SK-N-SH treated with all-trans-retinoic acid at 6 μM for 48 hours (cell line): ENCODE measurements around the gene PAPSS1.
A peak's percentile ranks its signal among the peaks of the same experiment; 100 is the strongest.

Experiments used
- ATAC-seq: fragments of 200-7000 bp; cut with Tn5 transposase; 3 replicates; pipeline ENCODE4 v1.9.1; 2020; ENCODE audit warnings: mild to moderate bottlenecking, moderate library complexity
- ARNTL ChIP-seq: fragments of 450-650 bp; formaldehyde crosslinking; IDR thresholded peaks from 2 replicates; pipeline ENCODE4 v1.5.0; 2020; ENCODE audit warnings: low read depth, mild to moderate bottlenecking, moderate library complexity, borderline replicate concordance
- BACH2 ChIP-seq: fragments of 250-450 bp; sonication (Bioruptor Pico); IDR thresholded peaks from 2 replicates; pipeline ENCODE4 v1.9.0; 2021; ENCODE audit warnings: mild to moderate bottlenecking, borderline replicate concordance
- CSDC2 ChIP-seq: fragments of 250-450 bp; sonication (Bioruptor Pico); IDR thresholded peaks from 2 replicates; pipeline ENCODE4 v1.5.0; 2020; ENCODE audit warnings: mild to moderate bottlenecking, moderate library complexity
- ESRRG ChIP-seq: fragments of 250-450 bp; sonication (Bioruptor Pico); IDR thresholded peaks from 2 replicates; pipeline ENCODE4 v1.6.1; 2021; ENCODE audit warnings: mild to moderate bottlenecking
- GLIS3 ChIP-seq: fragments of 250-450 bp; sonication (Bioruptor Pico); IDR thresholded peaks from 2 replicates; pipeline ENCODE4 v1.5.0; 2020; ENCODE audit warnings: mild to moderate bottlenecking, moderate library complexity
- RARB ChIP-seq: fragments of 250-450 bp; sonication (Bioruptor Pico); IDR thresholded peaks from 2 replicates; pipeline ENCODE4 v1.8.0; 2021; ENCODE audit warnings: mild to moderate bottlenecking, moderate library complexity
- SNAI2 ChIP-seq: fragments of 250-450 bp; sonication (Bioruptor Pico); IDR thresholded peaks from 2 replicates; pipeline ENCODE4 v1.5.0; 2020; ENCODE audit warnings: mild to moderate bottlenecking, moderate library complexity
- TOX ChIP-seq: fragments of 250-450 bp; sonication (Bioruptor Pico); IDR thresholded peaks from 2 replicates; pipeline ENCODE4 v1.8.0; 2021; ENCODE audit warnings: mild to moderate bottlenecking, moderate library complexity, borderline replicate concordance
- ZC3H10 ChIP-seq: fragments of 250-450 bp; sonication (Bioruptor Pico); IDR thresholded peaks from 2 replicates; pipeline ENCODE4 v1.5.1; 2021; ENCODE audit warnings: mild to moderate bottlenecking, moderate library complexity
- ZFP3 ChIP-seq: fragments of 250-450 bp; sonication (Bioruptor Pico); IDR thresholded peaks from 2 replicates; pipeline ENCODE4 v1.5.0; 2020; ENCODE audit warnings: mild to moderate bottlenecking, moderate library complexity
- ZFP30 ChIP-seq: fragments of 450-650 bp; formaldehyde crosslinking; IDR thresholded peaks from 2 replicates; pipeline ENCODE4 v1.5.0; 2022; ENCODE audit warnings: mild to moderate bottlenecking, moderate library complexity
- ZNF565 ChIP-seq: fragments of 450-650 bp; formaldehyde crosslinking; conservative IDR thresholded peaks from 2 replicates; pipeline ENCODE4 v1.5.0; 2020; ENCODE audit warnings: low read depth, mild to moderate bottlenecking, moderate library complexity
- ZNF8 ChIP-seq: fragments of 450-650 bp; formaldehyde crosslinking; IDR thresholded peaks from 2 replicates; pipeline ENCODE4 v1.5.0; 2020; ENCODE audit warnings: mild to moderate bottlenecking, moderate library complexity
- TF ChIP-seq, protein P1 (sequence below): fragments of 250-450 bp; sonication (Bioruptor Pico); IDR thresholded peaks from 2 replicates; pipeline ENCODE4 v1.8.0; 2020; ENCODE audit warnings: mild to moderate bottlenecking, moderate library complexity, borderline replicate concordance
- TF ChIP-seq, protein P2 (sequence below): fragments of 250-450 bp; sonication (Bioruptor Pico); IDR thresholded peaks from 2 replicates; pipeline ENCODE4 v1.5.1; 2021; ENCODE audit warnings: mild to moderate bottlenecking, moderate library complexity
- TF ChIP-seq, protein P3 (sequence below): fragments of 250-450 bp; sonication (Bioruptor Pico); IDR thresholded peaks from 2 replicates; pipeline ENCODE4 v1.5.0; 2020; ENCODE audit warnings: mild to moderate bottlenecking, moderate library complexity
- TF ChIP-seq, protein P4 (sequence below): fragments of 250-450 bp; sonication (Bioruptor Pico); IDR thresholded peaks from 2 replicates; pipeline ENCODE4 v1.8.0; 2021; ENCODE audit warnings: low read depth, mild to moderate bottlenecking, moderate library complexity, borderline replicate concordance

Gene PAPSS1

DNA sequence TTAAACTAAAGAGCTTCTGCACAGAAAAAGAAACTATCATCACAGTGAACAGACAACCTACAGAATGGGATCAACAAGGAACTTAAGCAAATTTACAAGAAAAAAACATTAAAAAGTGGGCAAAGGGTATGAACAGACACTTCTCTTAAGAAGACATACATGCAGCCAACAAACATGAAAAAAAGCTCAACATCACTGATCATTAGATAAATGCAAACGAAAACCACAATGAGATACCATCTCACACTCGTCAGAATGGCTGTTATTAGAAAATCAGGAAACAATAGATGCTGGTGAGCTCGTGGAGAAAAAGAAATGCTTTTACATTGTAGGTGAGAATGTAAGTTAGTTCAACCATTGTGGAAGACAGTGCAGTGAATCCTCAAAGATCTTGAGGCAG, 27.8 kb downstream of the PAPSS1 start:
- TF ChIP-seq SNAI2 (CRISPR knock-in tag) (no peak), TOX (no peak), ZNF8 (CRISPR knock-in tag) (no peak), RARB (CRISPR knock-in tag) (no peak), CSDC2 (no peak), BACH2 (CRISPR knock-in tag) (no peak), ESRRG (CRISPR knock-in tag) (no peak), ZC3H10 (CRISPR knock-in tag) (no peak), ARNTL (CRISPR knock-in tag) (no peak), ZFP3 (no peak), GLIS3 (no peak)
- TF ChIP-seq, protein P1, sequence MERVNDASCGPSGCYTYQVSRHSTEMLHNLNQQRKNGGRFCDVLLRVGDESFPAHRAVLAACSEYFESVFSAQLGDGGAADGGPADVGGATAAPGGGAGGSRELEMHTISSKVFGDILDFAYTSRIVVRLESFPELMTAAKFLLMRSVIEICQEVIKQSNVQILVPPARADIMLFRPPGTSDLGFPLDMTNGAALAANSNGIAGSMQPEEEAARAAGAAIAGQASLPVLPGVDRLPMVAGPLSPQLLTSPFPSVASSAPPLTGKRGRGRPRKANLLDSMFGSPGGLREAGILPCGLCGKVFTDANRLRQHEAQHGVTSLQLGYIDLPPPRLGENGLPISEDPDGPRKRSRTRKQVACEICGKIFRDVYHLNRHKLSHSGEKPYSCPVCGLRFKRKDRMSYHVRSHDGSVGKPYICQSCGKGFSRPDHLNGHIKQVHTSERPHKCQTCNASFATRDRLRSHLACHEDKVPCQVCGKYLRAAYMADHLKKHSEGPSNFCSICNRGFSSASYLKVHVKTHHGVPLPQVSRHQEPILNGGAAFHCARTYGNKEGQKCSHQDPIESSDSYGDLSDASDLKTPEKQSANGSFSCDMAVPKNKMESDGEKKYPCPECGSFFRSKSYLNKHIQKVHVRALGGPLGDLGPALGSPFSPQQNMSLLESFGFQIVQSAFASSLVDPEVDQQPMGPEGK, result no peak
- TF ChIP-seq, protein P2, sequence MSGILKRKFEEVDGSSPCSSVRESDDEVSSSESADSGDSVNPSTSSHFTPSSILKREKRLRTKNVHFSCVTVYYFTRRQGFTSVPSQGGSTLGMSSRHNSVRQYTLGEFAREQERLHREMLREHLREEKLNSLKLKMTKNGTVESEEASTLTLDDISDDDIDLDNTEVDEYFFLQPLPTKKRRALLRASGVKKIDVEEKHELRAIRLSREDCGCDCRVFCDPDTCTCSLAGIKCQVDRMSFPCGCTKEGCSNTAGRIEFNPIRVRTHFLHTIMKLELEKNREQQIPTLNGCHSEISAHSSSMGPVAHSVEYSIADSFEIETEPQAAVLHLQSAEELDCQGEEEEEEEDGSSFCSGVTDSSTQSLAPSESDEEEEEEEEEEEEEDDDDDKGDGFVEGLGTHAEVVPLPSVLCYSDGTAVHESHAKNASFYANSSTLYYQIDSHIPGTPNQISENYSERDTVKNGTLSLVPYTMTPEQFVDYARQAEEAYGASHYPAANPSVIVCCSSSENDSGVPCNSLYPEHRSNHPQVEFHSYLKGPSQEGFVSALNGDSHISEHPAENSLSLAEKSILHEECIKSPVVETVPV (CRISPR knock-in tag), result no peak
- ATAC-seq, result no peak

DNA sequence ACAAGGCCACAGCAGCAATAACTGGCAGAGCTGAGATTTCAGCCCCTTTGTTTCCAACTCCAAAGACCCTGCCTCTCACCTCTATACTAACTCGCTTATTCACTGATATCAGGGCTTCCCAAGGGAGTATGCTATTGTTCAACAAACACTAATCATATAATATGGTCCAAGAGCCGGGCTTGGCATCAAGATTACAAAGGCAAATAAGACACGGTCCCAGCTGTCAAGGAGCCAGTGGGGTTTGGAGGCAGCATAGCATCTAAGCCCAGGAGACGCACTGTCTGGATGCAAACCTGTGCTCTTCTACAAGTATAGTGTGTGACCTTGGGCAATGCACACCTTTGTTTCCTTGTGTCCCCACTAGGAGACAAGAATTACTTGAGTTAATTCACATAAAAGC, 28.7 kb downstream of the PAPSS1 start:
- no peak for ATAC-seq
- no peak for TF ChIP-seq ZNF565 (CRISPR knock-in tag)
- TF ChIP-seq, protein P1, result no peak
- no peak for TF ChIP-seq CSDC2
- no peak for TF ChIP-seq ZFP30 (CRISPR knock-in tag)
- no peak for TF ChIP-seq TOX
- TF ChIP-seq BACH2 (CRISPR knock-in tag), result no peak
- TF ChIP-seq, protein P2 (CRISPR knock-in tag), result no peak
- no peak for TF ChIP-seq ZC3H10 (CRISPR knock-in tag)
- TF ChIP-seq, protein P3, sequence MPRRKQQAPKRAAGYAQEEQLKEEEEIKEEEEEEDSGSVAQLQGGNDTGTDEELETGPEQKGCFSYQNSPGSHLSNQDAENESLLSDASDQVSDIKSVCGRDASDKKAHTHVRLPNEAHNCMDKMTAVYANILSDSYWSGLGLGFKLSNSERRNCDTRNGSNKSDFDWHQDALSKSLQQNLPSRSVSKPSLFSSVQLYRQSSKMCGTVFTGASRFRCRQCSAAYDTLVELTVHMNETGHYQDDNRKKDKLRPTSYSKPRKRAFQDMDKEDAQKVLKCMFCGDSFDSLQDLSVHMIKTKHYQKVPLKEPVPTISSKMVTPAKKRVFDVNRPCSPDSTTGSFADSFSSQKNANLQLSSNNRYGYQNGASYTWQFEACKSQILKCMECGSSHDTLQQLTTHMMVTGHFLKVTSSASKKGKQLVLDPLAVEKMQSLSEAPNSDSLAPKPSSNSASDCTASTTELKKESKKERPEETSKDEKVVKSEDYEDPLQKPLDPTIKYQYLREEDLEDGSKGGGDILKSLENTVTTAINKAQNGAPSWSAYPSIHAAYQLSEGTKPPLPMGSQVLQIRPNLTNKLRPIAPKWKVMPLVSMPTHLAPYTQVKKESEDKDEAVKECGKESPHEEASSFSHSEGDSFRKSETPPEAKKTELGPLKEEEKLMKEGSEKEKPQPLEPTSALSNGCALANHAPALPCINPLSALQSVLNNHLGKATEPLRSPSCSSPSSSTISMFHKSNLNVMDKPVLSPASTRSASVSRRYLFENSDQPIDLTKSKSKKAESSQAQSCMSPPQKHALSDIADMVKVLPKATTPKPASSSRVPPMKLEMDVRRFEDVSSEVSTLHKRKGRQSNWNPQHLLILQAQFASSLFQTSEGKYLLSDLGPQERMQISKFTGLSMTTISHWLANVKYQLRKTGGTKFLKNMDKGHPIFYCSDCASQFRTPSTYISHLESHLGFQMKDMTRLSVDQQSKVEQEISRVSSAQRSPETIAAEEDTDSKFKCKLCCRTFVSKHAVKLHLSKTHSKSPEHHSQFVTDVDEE, result no peak
- no peak for TF ChIP-seq ZFP3

DNA sequence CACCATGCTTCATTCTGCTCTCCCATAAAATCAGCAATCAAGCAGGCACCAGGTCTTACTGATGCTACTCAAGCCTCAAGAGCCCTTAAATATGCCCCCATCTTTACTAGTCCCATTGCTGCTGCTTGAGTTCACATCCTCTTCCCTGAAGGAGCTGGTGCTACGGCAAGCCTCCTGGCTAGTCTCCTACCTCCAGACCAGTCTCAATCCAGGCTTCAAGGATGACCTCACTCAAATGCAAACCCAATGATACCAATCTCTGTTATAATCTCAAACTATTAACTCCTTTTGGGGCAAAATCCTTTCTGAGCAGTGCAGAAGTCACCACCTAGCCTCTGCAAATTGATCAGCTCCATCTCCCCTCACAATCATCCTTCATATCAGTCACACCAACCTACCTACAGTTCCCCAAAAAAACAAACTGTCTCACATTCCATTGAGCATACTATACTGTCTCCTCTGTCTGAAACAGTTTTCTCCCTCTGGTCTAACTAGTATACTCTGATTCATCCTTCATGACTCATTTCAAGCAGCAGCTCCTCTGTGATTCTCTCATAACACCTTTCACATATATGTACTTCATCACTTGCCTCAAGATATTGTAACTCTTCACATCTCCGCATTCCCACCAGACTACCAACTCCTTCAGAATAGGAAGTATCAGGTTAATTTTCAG, 30.0 kb downstream of the PAPSS1 start:
- ATAC-seq, result peak; percentile 99
- TF ChIP-seq ZNF8 (CRISPR knock-in tag) (no peak), CSDC2 (no peak)
- TF ChIP-seq, protein P4, sequence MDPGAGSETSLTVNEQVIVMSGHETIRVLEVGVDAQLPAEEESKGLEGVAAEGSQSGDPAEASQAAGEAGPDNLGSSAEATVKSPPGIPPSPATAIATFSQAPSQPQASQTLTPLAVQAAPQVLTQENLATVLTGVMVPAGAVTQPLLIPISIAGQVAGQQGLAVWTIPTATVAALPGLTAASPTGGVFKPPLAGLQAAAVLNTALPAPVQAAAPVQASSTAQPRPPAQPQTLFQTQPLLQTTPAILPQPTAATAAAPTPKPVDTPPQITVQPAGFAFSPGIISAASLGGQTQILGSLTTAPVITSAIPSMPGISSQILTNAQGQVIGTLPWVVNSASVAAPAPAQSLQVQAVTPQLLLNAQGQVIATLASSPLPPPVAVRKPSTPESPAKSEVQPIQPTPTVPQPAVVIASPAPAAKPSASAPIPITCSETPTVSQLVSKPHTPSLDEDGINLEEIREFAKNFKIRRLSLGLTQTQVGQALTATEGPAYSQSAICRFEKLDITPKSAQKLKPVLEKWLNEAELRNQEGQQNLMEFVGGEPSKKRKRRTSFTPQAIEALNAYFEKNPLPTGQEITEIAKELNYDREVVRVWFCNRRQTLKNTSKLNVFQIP (CRISPR knock-in tag), result no peak
